Activated naive CD8-positive, alpha-beta T cell treated with anti-CD3 and anti-CD28 coated beads, Interleukin-2, amount 50 U/mL, for 24 hours (primary cell): Measurements from ENCODE around the gene CFAP70.
A peak's percentile ranks its signal among the peaks of the same experiment; 100 is the strongest.

Source experiments
- ATAC-seq: fragments of 150-1000 bp; cut with Tn5 transposase; one replicate; pipeline ENCODE4 v1.10.0; 2021
- DNase-seq: peaks from one replicate; pipeline ENCODE4 v3.0.0; 2021
- H3K27ac Mint-ChIP-seq: one replicate; pipeline ENCODE4 v1.8.0; 2021; ENCODE audit warnings: mild to moderate bottlenecking, mixed read lengths
- H3K27me3 Mint-ChIP-seq: one replicate; pipeline ENCODE4 v1.8.0; 2021; ENCODE audit warnings: mixed read lengths
- H3K36me3 Mint-ChIP-seq: one replicate; pipeline ENCODE4 v1.8.0; 2021; ENCODE audit warnings: low read depth, mixed read lengths
- H3K4me1 Mint-ChIP-seq: one replicate; pipeline ENCODE4 v1.8.0; 2021; ENCODE audit warnings: mixed read lengths
- H3K4me3 Mint-ChIP-seq: one replicate; pipeline ENCODE4 v1.8.0; 2021; ENCODE audit warnings: mild to moderate bottlenecking, moderate library complexity, mixed read lengths
- H3K9me3 Mint-ChIP-seq: one replicate; pipeline ENCODE4 v1.8.0; 2021; ENCODE audit warnings: mixed read lengths

CFAP70 gene

GRCh38 chr10:73252445-73253224 lies 106.0 kb downstream of the CFAP70 start, which contains the start of gene MRPS16:
MRPS16 (minus strand) TSS chr10:73252644; CDS start chr10:73252482, 162 bp downstream.
- peak within 1 kb of the TSS; percentile 96 for H3K27ac Mint-ChIP-seq
- H3K4me3 Mint-ChIP-seq: peak within 1 kb of the TSS; percentile 100
- H3K27me3 Mint-ChIP-seq: peaks cover 2% of the 10 kb centered on the region
- ATAC-seq: peak; percentile 92
- no peaks in the 10 kb centered on the region for H3K9me3 Mint-ChIP-seq
- H3K36me3 Mint-ChIP-seq: peaks cover 36% of the 10 kb centered on the region
- peak; percentile 88 for DNase-seq
- peaks cover 39% of the 10 kb centered on the region for H3K4me1 Mint-ChIP-seq

- H3K9me3 Mint-ChIP-seq: no peaks in the 10 kb centered on the region
- ATAC-seq: peak; percentile 65
- peaks cover 41% of the 10 kb centered on the region for H3K36me3 Mint-ChIP-seq
- H3K4me1 Mint-ChIP-seq: peaks cover 43% of the 10 kb centered on the region
- peaks cover 2% of the 10 kb centered on the region for H3K27me3 Mint-ChIP-seq
- peak overlapping the region; percentile 100 for H3K4me3 Mint-ChIP-seq
- peak; percentile 20 for DNase-seq
- peak overlapping the region; percentile 96 for H3K27ac Mint-ChIP-seq
Measured at GRCh38 chr10:73251683-73252444, 106.8 kb downstream of the CFAP70 start.

- H3K9me3 Mint-ChIP-seq: no peaks in the 10 kb centered on the region
- H3K27me3 Mint-ChIP-seq: peaks cover 2% of the 10 kb centered on the region
- H3K36me3 Mint-ChIP-seq: peaks cover 75% of the 10 kb centered on the region
- ATAC-seq (no peak), DNase-seq (no peak)
- H3K4me1 Mint-ChIP-seq: peaks cover 65% of the 10 kb centered on the region
- H3K27ac Mint-ChIP-seq: peak overlapping the region; percentile 95
- peak overlapping the region; percentile 99 for H3K4me3 Mint-ChIP-seq
Measured at GRCh38 chr10:73248259-73248724, 110.4 kb downstream of the CFAP70 start.

GRCh38 chr10:73247509-73248258 lies 111.0 kb downstream of the CFAP70 start:
- Mint-ChIP-seq H3K36me3 (peaks cover 78% of the 10 kb centered on the region), H3K9me3 (no peaks in the 10 kb centered on the region), H3K4me3 (peak overlapping the region; percentile 99), H3K4me1 (peaks cover 63% of the 10 kb centered on the region), H3K27me3 (peaks cover 2% of the 10 kb centered on the region), H3K27ac (peak overlapping the region; percentile 95)
- ATAC-seq (no peak), DNase-seq (no peak)

- H3K27ac Mint-ChIP-seq: peak within 1 kb of the TSS; percentile 95
- H3K4me3 Mint-ChIP-seq: peak within 1 kb of the TSS; percentile 99
- no peaks in the 10 kb centered on the region for H3K9me3 Mint-ChIP-seq
- H3K36me3 Mint-ChIP-seq: peaks cover 77% of the 10 kb centered on the region
- H3K4me1 Mint-ChIP-seq: peaks cover 59% of the 10 kb centered on the region
- ATAC-seq (peak; percentile 91), DNase-seq (peak; percentile 98)
- H3K27me3 Mint-ChIP-seq: no peaks in the 10 kb centered on the region
Measured at GRCh38 chr10:73246646-73247508, 111.8 kb downstream of the CFAP70 start, which contains the start of gene DNAJC9. DNAJC9 (minus strand) TSS chr10:73247255; CDS start chr10:73247189, 66 bp downstream.

- Mint-ChIP-seq H3K9me3 (no peaks in the 10 kb centered on the region), H3K36me3 (peaks cover 78% of the 10 kb centered on the region), H3K27ac (peak overlapping the region; percentile 95), H3K4me1 (peaks cover 59% of the 10 kb centered on the region), H3K4me3 (peak overlapping the region; percentile 99), H3K27me3 (no peaks in the 10 kb centered on the region)
- DNase-seq (no peak), ATAC-seq (no peak)
Measured at GRCh38 chr10:73246322-73246645, 112.4 kb downstream of the CFAP70 start.

- DNase-seq: no peak
Measured at GRCh38 chr10:73244866-73245477, 113.7 kb downstream of the CFAP70 start.

GRCh38 chr10:73239908-73240307 lies 118.8 kb downstream of the CFAP70 start:
- DNase-seq (no peak), ATAC-seq (no peak)
- peaks cover 63% of the 10 kb centered on the region for H3K36me3 Mint-ChIP-seq
- H3K27me3 Mint-ChIP-seq: no peaks in the 10 kb centered on the region
- no peaks in the 10 kb centered on the region for H3K9me3 Mint-ChIP-seq
- no peak overlapping the region for H3K27ac Mint-ChIP-seq
- H3K4me3 Mint-ChIP-seq: no peak overlapping the region
- peaks cover 17% of the 10 kb centered on the region for H3K4me1 Mint-ChIP-seq

More at GRCh38 chr10:73244866-73245477, 113.7 kb downstream of the CFAP70 start:
- peak overlapping the region; percentile 99 for H3K4me3 Mint-ChIP-seq
- peak overlapping the region; percentile 17 for H3K27ac Mint-ChIP-seq
- peaks cover 49% of the 10 kb centered on the region for H3K4me1 Mint-ChIP-seq
- H3K36me3 Mint-ChIP-seq: peaks cover 79% of the 10 kb centered on the region
- H3K27me3 Mint-ChIP-seq: no peaks in the 10 kb centered on the region
- H3K9me3 Mint-ChIP-seq: no peaks in the 10 kb centered on the region
- ATAC-seq: no peak

GRCh38 chr10:73238990-73239566 lies 119.6 kb downstream of the CFAP70 start:
- peaks cover 9% of the 10 kb centered on the region for H3K4me1 Mint-ChIP-seq
- H3K4me3 Mint-ChIP-seq: no peak overlapping the region
- DNase-seq (no peak), ATAC-seq (no peak)
- H3K27me3 Mint-ChIP-seq: no peaks in the 10 kb centered on the region
- no peak overlapping the region for H3K27ac Mint-ChIP-seq
- no peaks in the 10 kb centered on the region for H3K9me3 Mint-ChIP-seq
- H3K36me3 Mint-ChIP-seq: peaks cover 59% of the 10 kb centered on the region

- no peak for DNase-seq
- H3K27ac Mint-ChIP-seq: no peak overlapping the region
- no peak overlapping the region for H3K4me3 Mint-ChIP-seq
- H3K27me3 Mint-ChIP-seq: no peaks in the 10 kb centered on the region
- no peak for ATAC-seq
- H3K9me3 Mint-ChIP-seq: no peaks in the 10 kb centered on the region
- H3K36me3 Mint-ChIP-seq: peaks cover 28% of the 10 kb centered on the region
- H3K4me1 Mint-ChIP-seq: no peaks in the 10 kb centered on the region
Measured at GRCh38 chr10:73234695-73235094, 124.0 kb downstream of the CFAP70 start.

GRCh38 chr10:73233883-73234282 lies 124.8 kb downstream of the CFAP70 start:
- H3K27me3 Mint-ChIP-seq: no peaks in the 10 kb centered on the region
- ATAC-seq (no peak), DNase-seq (no peak)
- no peak overlapping the region for H3K4me3 Mint-ChIP-seq
- H3K4me1 Mint-ChIP-seq: no peaks in the 10 kb centered on the region
- no peaks in the 10 kb centered on the region for H3K9me3 Mint-ChIP-seq
- peaks cover 22% of the 10 kb centered on the region for H3K36me3 Mint-ChIP-seq
- H3K27ac Mint-ChIP-seq: no peak overlapping the region

GRCh38 chr10:73232887-73233286 lies 125.8 kb downstream of the CFAP70 start:
- ATAC-seq: no peak
- Mint-ChIP-seq H3K36me3 (peaks cover 22% of the 10 kb centered on the region), H3K27ac (no peak overlapping the region)

GRCh38 chr10:73229567-73229966 lies 129.1 kb downstream of the CFAP70 start:
- Mint-ChIP-seq H3K4me3 (no peak overlapping the region), H3K9me3 (no peaks in the 10 kb centered on the region), H3K27ac (no peak overlapping the region), H3K4me1 (no peaks in the 10 kb centered on the region), H3K36me3 (peaks cover 10% of the 10 kb centered on the region), H3K27me3 (no peaks in the 10 kb centered on the region)
- ATAC-seq (no peak), DNase-seq (no peak)

More at GRCh38 chr10:73232887-73233286, 125.8 kb downstream of the CFAP70 start:
- H3K4me3 Mint-ChIP-seq: no peak overlapping the region
- H3K9me3 Mint-ChIP-seq: no peaks in the 10 kb centered on the region
- no peaks in the 10 kb centered on the region for H3K4me1 Mint-ChIP-seq
- no peaks in the 10 kb centered on the region for H3K27me3 Mint-ChIP-seq
- DNase-seq: no peak
